Erythroblast (primary cell): ENCODE data around the gene PIWIL4.

ENCODE experiments used
- GATA1 ChIP-seq: IDR thresholded peaks from 2 replicates; pipeline ENCODE4 v1.6.1; 2011; ENCODE audit warnings: low read depth, mild to moderate bottlenecking, control low read depth, low read length, moderate library complexity
- POLR2A ChIP-seq: IDR thresholded peaks from 2 replicates; pipeline ENCODE4 v1.6.1; 2011; ENCODE audit warnings: mild to moderate bottlenecking, low read length

GRCh38 chr11:94666792-94667721, 99.9 kb downstream of the PIWIL4 start:
- TF ChIP-seq POLR2A (no peak), GATA1 (no peak)
